NCI-H146 treated with DMSO at 0.1 percent for 48 hours (cell line): ENCODE data around the gene IL1RAPL1.

Source experiments
- DNase-seq: peaks from one replicate; lab custom pipeline; 2025; ENCODE audit not compliant: unreplicated experiment; lab: John Stamatoyannopoulos, UW

The IL1RAPL1 gene

DNA sequence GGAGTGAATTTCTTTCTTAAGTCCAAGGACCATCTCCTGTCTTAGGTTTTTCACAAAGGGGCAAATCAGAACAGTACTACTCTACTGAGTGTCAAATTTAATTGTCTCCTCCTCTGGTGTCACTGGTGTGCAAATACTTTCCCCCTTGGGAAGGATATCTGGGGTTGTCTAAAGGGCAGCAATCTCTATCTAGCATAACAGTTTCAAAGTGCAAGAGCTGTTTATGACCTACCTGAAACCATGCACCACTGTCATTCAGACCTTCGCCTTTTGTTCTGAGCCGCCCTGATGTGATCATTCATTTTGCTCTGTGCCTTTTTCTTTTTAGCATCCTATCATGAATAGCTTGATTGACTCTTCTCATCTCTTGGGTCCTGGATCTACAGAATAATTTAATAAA, 39.3 kb downstream of the IL1RAPL1 start:
- DNase-seq = no peak

DNA sequence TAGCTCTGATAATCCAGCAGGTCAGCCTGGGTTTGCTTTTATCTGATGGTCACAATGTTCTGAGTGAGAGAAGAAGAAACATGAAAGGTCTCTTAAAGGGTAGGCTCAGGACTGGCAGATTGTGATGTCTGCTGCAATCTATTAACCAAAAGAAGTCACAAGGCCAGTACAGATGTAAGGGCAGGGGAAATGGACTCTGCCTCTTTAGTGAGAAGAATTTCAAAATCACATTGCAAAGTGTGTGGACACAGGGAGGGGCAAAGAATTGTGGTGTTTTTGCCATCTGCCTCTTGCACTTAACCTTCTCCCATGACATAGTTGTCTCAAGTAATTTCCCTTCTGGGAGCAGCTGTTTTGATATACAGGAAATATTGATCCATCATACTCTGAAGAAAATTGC, 40.9 kb downstream of the IL1RAPL1 start:
- DNase-seq = no peak

DNA sequence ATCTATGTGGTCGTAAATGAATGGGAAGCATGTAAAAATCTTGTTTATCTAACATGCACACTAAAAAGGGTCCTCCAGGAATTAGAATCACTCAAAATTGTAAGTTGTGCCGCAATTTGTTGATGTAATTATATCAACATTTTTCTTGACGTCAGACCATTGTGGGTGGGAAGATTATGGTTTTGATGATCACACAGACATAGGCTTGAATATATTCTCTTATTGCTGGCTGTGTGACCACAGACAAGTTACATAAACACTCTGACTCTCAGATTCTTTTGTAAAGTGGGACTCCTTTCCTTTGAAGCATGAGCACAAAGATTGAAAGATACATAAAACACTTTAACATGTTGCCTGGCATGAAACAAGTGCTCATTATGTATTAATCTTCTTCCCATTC, 51.5 kb downstream of the IL1RAPL1 start:
- no peak for DNase-seq

DNA sequence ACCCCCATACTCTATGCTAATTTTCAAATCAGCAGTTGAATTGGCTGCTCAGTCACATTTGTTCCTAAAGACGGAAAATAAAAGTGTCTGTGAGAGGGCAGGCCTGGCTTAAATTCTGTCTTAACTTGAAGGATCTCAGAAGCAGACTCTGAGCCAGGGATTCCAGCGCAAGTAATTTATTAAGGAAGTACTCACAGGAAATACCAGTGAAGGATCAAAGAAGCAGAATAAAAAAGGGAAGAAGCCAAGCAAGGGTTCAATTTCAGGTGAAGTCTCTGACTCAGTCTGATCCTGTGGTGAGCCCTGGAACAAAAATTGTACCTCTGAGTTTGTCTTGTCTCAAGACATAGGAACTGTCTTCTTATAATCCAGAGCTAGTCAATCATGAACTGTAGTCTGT, 52.2 kb downstream of the IL1RAPL1 start:
- DNase-seq = no peak

DNA sequence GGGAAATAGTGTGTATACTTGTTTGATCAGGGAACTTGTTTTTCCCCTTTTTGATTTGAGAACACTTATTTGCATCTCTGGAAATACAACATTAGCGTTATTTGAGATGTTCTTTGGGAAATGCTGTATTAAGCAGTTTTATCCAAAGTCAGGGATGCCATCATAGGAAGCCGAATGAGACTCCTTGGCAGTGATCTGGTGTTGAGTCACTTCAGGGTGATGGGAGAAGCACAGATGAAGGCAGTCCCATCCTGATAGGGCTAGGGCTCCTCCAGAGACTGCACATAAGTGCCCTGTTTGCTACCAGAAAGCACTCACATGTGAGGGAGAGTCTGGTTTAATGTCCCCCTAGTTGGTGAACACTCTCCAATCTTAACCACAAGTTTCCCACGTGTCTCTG, 62.3 kb downstream of the IL1RAPL1 start:
- DNase-seq = no peak

DNA sequence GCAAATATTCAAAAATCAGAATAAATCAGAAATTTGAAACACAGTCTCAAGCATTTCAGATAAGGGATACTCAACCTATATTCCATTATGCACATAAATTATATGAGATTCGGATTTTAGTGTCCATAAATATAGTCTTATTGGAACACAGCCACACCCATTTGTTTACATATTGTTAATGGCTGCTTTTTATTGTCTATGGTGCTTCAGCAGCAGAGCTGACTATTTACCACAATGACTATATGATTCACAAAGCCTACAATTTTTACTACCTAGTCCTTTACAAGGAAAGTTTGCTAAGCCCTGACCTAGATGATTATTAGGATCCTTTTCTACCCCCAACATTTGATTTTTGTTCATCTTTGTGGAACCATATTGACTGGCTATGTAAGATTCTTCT, 63.9 kb downstream of the IL1RAPL1 start:
- no peak for DNase-seq

DNA sequence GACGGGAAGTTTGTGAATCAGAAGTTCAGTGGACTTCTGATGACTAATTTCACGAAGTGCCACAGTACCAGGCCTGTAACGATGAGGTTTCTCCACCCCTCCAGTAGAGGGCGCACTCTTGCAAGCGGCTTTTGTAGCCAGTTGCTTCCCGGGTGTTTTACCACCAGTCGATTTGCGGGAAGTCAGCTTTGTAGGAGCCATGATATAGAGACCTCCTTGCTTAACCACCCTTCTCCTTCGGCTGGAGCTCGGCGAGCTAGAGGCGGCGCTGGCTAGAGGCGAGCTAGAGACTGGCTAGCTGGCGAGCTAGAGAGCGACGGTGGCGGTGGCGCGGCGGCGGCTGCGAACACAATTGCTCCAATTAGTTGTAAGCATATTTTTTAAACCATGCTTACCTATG, 72.0 kb downstream of the IL1RAPL1 start:
- DNase-seq = no peak

DNA sequence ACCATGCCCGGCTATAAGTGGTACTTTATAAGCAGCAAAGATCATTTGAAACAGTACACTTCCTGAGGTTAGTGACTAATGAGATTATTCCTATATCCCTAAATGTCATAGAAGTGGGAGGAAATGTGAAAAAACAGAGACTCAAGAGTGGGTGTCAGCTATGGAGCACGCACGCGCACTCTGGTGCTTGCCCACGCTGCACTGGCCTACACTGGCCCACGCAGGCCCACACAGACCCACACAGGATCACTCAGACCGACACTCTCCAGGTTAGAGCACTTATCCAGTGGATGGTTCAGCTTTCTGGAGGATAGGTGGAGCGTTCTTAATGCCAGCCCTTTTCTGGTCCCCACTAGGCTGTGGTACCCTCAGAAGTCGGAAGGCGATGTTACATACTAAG, 78.5 kb downstream of the IL1RAPL1 start:
- no peak for DNase-seq

DNA sequence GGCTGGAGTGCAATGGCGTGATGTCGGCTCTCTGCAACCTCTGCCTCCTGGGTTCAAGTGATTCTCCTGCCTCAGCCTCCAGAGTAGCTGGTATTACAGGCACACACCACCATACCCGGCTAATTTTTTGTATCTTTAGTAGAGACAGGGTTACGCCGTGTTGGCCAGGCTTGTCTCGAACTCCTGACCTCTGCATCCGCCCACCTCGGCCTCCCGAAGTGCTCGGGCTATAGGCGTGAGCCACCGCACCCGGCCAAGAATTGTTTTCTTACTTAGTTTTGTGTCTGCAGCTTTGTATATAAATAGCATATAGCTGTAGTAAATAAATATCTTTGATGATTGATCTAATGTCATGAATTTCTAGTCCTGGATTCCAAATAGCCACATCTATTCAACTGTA, 81.1 kb downstream of the IL1RAPL1 start:
- DNase-seq = no peak

DNA sequence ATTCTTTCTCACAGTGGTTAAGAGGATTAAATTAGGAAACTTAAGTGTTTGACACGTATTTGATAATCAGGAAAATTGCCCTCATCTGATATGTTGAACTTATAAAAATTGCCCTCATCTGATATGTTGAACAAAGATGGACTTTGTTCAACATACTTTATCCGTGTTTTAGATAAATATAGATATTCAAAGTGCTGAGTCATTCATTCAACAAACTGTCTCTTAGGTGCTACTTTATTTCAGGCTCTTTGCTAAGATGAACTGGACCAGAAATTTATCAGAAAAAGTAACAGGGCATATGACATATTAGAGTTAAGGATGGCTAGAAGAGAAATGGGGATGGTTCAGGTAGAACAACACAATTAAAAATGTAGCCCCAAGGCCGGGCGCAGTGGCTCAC, 81.7 kb downstream of the IL1RAPL1 start:
- DNase-seq = no peak

DNA sequence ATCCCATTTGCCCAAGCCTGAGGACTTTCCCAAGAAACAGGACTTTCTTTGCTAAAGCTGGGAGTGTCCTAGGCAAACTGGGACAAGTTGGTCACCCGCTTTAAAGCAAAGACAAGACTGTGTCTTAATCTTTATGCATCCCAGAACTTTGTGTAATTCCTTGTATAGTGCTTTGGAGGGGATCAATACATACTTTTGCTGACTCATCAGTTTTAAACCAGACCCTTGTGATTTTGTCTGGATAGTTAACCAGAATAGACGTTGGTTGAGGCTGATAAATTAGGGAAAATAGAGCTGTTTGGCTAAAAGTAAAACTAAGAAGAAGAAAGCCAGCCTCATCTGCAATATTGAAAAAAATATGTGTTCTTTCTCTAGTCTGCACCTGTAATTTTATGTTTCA, 82.8 kb downstream of the IL1RAPL1 start:
- no peak for DNase-seq

DNA sequence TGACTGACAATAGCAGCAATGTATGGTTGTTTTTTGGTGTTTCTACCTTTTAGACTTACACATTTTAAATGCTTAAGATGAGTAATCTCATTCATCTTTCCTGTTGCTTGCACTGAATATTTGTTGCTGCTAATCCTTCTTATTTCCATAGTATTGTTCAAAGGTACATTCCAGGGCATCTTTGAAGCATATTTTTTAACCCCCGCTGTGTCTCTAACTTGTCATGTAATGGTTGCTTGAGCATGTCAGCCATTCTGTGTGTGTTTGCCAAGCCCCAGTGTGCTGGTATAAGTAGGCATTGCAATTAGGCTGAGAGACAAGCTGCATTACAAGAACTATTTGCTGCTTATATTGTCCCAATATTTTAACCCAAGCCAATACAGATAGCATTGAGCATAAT, 87.9 kb downstream of the IL1RAPL1 start:
- no peak for DNase-seq

DNA sequence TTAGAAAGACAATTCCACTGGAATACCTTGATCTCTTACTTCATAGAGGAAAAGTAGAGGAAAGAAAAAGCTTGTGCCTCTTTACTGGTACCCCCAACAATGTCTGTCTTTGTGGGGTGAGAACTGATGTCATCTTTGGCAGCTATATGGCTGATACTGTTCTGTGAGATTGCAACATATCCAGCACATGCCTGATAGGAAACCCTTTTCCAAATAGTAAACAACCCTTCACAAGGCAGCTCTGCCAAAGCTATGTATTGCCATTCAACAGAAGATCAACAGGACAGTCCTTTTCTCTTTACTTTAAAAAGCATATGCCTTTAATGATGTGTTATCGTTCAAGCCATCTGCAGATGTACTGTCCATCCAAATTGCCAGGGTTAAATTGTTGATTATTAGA, 105.9 kb downstream of the IL1RAPL1 start:
- no peak for DNase-seq

DNA sequence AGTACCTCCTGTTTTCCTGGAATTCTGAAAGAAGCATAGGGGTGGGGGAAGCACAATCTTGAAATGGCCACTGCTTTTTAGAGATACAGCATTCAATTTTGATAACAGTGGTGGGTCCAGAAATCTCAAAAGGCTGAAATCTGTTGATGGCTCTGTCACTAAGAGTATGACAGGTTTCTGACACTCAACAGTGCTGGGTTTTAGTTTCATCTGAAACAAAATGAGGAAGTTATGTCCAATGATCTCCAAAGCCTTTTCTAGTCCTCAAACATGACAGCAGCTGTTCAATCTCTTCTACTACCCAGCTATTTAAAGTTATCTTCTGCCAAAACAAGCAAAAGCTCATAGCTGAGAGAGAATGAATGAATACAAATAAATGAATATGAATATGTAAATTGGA, 110.5 kb downstream of the IL1RAPL1 start:
- DNase-seq = no peak

DNA sequence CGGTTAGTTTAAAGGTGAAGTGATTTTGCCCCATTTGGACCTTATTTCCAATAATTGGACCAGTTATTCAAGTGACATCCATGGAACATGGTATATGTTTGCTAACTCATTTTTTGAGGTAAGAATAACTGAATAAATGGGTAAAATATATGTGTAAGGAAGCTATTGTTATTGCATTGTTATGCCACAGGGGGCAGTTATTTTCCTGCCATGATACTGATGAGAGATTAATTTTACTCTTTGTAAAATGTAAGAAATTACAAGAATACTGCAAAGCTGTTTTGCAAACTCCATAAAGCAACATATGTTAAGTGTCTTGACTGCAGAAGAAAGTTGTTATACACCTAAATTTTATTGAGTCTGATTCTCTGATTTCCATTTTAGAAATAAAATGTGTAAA, 114.0 kb downstream of the IL1RAPL1 start:
- no peak for DNase-seq

DNA sequence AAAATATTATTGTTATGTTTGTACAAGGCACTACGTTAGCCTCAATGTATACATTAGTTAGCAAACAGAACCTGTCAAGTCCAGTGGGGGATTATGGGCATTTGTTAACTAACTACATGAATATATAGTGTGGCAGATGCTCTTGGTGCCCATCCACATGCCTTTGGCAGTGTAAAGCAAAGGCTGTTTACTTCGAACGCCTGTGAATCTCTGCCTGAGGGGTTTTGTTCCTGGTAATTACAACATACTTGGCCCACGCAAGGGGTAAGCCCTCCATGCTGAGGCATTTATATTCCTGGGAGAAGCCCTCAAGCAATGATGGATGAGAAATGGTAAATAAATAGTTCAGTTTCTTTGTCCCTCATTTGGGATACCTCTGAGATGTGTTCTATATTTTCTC, 119.7 kb downstream of the IL1RAPL1 start:
- DNase-seq = no peak

DNA sequence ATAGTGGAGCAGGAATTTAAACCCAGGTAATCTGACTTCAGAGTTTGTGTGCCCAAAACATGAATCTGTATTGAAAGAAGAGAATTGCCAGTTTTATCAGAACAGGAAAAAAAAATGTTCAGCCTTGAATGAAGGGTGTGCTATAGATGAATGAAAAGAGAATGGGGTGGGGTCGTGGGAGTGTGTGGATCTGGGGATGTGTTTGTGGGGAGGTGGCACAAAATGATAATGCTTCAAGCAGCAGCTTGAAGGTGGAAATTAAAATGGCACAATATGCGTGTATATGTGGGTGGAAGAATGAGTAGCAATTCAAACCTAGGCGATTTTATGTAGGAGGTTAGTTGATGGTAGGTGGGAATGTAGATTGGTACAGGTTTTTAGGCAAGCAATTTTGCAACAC, 122.2 kb downstream of the IL1RAPL1 start:
- DNase-seq = no peak

DNA sequence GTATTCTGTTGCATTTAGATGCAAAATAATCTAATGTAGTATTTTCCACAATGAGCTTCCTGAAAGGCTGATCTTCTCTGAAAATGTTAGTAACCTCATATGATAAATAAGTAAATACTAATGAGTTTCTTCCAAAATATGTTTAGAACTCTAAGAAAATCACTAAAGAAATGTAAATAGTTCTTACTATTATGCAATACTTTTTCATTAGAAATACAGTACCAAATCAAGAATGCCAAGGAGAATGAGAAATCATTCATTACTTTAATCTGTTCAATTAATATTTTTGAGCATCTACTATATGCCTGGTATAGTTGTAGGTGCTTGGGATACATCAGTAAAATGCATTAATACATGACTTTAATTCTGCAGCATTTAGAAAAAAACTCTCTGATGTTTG, 130.6 kb downstream of the IL1RAPL1 start:
- DNase-seq = no peak

DNA sequence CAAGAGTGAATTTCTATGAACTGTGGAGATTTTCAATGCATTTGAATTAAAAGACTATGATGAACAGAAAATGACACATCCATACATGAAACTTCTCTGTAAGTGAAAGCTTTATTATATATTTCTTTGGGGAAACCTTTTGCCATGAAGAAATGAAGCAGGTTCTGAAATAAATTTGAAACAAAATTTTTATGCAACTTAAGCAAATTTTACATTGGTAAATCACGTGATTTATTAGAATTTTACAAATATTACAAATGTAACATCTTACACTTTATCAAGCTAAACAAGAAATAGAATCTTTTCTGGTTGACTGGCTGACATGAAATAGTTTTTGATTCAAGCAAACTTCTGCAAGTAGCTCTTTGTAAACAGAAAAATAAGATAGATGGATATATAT, 131.2 kb downstream of the IL1RAPL1 start:
- no peak for DNase-seq

DNA sequence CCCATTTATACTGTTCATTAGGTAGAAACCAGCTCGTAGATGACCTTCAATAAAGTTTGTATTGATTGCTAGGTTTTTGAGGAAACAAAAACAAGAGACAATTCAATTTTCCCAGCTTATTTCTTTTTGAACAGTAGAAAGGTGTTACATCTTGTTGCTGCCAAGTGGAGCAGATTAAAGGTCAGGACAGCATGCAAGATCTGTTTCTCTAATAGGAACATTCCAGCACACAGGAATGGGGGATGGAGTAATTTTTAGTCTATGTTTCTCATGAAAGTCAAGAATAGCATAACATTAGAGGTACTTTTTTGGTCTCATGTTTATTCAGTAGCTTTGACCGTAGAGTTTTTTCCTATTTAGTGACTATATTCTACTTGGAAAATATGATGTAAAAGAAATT, 132.4 kb downstream of the IL1RAPL1 start:
- no peak for DNase-seq

DNA sequence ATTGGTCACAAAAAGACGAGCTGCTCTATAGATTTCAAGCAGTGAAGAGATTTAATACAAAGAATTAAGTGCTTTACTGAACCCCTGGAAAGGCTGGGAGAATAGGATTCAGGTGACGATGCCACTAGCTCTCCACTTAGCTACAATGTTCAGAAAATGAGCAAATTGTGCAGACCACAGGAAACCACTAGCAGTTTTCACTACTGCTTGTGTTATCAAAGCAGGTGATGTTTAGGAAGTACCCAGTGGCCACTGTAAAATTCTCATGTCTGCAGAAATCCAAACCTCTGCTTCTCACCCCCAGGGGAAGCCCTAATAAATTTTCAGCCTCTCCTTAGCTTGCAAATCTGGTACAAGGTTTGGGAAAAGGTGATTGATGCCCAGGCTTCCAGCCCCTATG, 165.1 kb downstream of the IL1RAPL1 start:
- DNase-seq = no peak

DNA sequence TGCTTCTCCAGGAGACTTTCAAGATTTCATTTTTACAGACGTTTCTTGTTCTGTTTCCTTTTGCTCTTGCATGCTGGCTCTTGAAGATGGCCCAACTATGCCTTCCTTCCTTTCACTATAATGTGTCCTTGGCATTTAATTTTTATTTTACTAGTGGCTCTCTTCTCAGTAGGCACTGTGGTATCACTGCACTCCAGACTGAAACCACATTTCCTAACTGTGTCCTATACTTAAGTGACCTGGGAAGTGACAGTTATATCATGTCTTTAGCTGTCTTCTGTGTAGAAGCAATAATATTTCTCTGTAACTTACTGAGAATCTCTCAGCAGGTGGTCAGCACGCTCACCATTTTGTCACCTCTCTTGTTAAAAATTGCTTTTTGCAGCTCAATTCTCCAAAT, 168.9 kb downstream of the IL1RAPL1 start:
- DNase-seq = no peak

DNA sequence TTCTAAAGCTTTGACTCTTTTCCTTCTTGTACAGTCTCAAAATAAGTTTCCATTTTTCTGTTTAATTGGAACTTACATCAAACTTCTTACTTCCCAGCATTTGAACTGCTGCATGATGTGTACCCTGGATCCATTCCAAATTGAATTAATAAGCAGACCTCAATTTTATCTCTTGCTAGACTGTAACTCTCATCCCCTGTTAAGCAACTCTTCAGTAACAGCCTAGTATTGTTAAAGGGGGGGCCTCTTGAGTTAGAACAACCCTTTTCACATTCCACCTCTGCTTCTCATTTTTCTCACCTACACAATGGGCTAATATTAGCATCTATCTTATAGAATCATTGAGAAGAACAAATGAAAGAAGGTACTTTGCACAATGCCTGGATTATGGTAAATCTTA, 169.4 kb downstream of the IL1RAPL1 start:
- DNase-seq = no peak

DNA sequence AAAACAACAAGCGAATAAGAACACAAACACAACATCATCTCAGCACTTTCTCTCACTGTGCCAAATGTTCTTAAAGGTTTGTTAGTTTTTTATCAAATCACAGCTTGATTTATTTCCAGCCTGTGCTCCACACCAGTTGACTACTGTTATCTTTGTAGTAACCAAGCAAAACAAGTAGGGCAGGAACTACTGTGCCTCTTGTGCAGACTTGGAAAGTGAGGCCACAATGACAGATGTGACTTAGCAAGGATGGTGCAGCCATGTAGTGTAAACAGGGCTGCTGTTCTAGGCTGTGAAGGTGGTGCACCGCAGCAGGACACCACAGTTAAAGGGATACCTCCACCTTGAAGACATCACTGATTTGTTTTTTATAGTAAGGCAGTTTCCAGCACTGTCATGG, 170.0 kb downstream of the IL1RAPL1 start:
- no peak for DNase-seq
